Measurements from ENCODE around the gene ZDHHC17. TPM values are rescaled to one million over a fixed set of nuclear protein-coding genes. Genes with fewer than 3 reads are reported as not detected.

The ZDHHC17 gene
- total and polyA plus RNA-seq, 2 donors, result 29.5 to 41.4 TPM

- no peak for DNase-seq (ENCODE audit: low read depth in 6 of 9, low spot score in 9 of 9)
- H3K36me3 ChIP-seq (ENCODE audit: control insufficient read depth in 2 of 2, insufficient read depth in 2 of 2, low read length in 1 of 2), result no peaks in the 10 kb centered on the region
- no peak overlapping the region for H3K4me3 ChIP-seq (ENCODE audit: low read length in 2 of 2)
- no peaks in the 10 kb centered on the region for H3K4me1 ChIP-seq (ENCODE audit: control insufficient read depth in 2 of 2, insufficient read depth in 2 of 2, low read length in 2 of 2)
- whole genome bisulfite sequencing, result 93% methylated on average over 9 of the region's 9 CpGs
- no peaks in the 10 kb centered on the region for H3K9me3 ChIP-seq (ENCODE audit: control insufficient read depth in 2 of 2, insufficient read depth in 1 of 2, low read length in 1 of 2)
- H3K27ac ChIP-seq (ENCODE audit: low read depth in 1 of 2, low read length in 1 of 2), result no peak overlapping the region
- no peaks in the 10 kb centered on the region for H3K27me3 ChIP-seq (ENCODE audit: control insufficient read depth in 2 of 2, insufficient read depth in 1 of 2, low read length in 1 of 2)
Observed at GRCh38 chr12:76755829-76756379, 8.0 kb upstream of the ZDHHC17 start.

GRCh38 chr12:76757694-76758093 is 6.2 kb upstream of the ZDHHC17 start:
- no peaks in the 10 kb centered on the region for H3K36me3 ChIP-seq (ENCODE audit: control insufficient read depth in 2 of 2, insufficient read depth in 2 of 2, low read length in 1 of 2)
- no peak for DNase-seq (ENCODE audit: low read depth in 6 of 9, low spot score in 9 of 9)
- 80% methylated on average over 1 of the region's 1 CpG for WGBS
- no peaks in the 10 kb centered on the region for H3K27me3 ChIP-seq (ENCODE audit: control insufficient read depth in 2 of 2, insufficient read depth in 1 of 2, low read length in 1 of 2)
- H3K4me3 ChIP-seq (ENCODE audit: low read length in 2 of 2), result no peak overlapping the region
- no peaks in the 10 kb centered on the region for H3K4me1 ChIP-seq (ENCODE audit: control insufficient read depth in 2 of 2, insufficient read depth in 2 of 2, low read length in 2 of 2)
- no peaks in the 10 kb centered on the region for H3K9me3 ChIP-seq (ENCODE audit: control insufficient read depth in 2 of 2, insufficient read depth in 1 of 2, low read length in 1 of 2)
- H3K27ac ChIP-seq (ENCODE audit: low read depth in 1 of 2, low read length in 1 of 2), result no peak overlapping the region

- Histone ChIP-seq H3K27me3 (ENCODE audit: control insufficient read depth in 2 of 2, insufficient read depth in 1 of 2, low read length in 1 of 2) (no peaks in the 10 kb centered on the region), H3K36me3 (ENCODE audit: control insufficient read depth in 2 of 2, insufficient read depth in 2 of 2, low read length in 1 of 2) (no peaks in the 10 kb centered on the region), H3K9me3 (ENCODE audit: control insufficient read depth in 2 of 2, insufficient read depth in 1 of 2, low read length in 1 of 2) (no peaks in the 10 kb centered on the region), H3K4me3 (ENCODE audit: low read length in 2 of 2) (no peak overlapping the region), H3K4me1 (ENCODE audit: control insufficient read depth in 2 of 2, insufficient read depth in 2 of 2, low read length in 2 of 2) (peaks cover 8 to 12% of the 10 kb centered on the region in 2 donors), H3K27ac (ENCODE audit: low read depth in 1 of 2, low read length in 1 of 2) (no peak overlapping the region)
- DNase-seq (ENCODE audit: low read depth in 6 of 9, low spot score in 9 of 9), result no peak
- WGBS, result 98% methylated on average over 8 of the region's 8 CpGs
Observed at GRCh38 chr12:76762601-76762980, 1.3 kb upstream of the ZDHHC17 start.

- Histone ChIP-seq H3K27ac (ENCODE audit: low read depth in 1 of 2, low read length in 1 of 2) (peak overlapping the region; percentile 98 to 100), H3K27me3 (ENCODE audit: control insufficient read depth in 2 of 2, insufficient read depth in 1 of 2, low read length in 1 of 2) (no peaks in the 10 kb centered on the region), H3K4me3 (ENCODE audit: low read length in 2 of 2) (peak overlapping the region; percentile 95), H3K4me1 (ENCODE audit: control insufficient read depth in 2 of 2, insufficient read depth in 2 of 2, low read length in 2 of 2) (peaks cover 8 to 15% of the 10 kb centered on the region in 2 donors), H3K36me3 (ENCODE audit: control insufficient read depth in 2 of 2, insufficient read depth in 2 of 2, low read length in 1 of 2) (no peaks in the 10 kb centered on the region), H3K9me3 (ENCODE audit: control insufficient read depth in 2 of 2, insufficient read depth in 1 of 2, low read length in 1 of 2) (no peaks in the 10 kb centered on the region)
- peak in 7 of 9 donors; percentile 3 to 37 (median 10) for DNase-seq (ENCODE audit: low read depth in 6 of 9, low spot score in 9 of 9)
- WGBS, result 28% methylated on average over 9 of the region's 9 CpGs
Observed at GRCh38 chr12:76764856-76765255, 941 bp downstream of the ZDHHC17 start.

- H3K4me1 ChIP-seq (ENCODE audit: control insufficient read depth in 2 of 2, insufficient read depth in 2 of 2, low read length in 2 of 2), result peaks cover 8 to 15% of the 10 kb centered on the region in 2 donors
- H3K27ac ChIP-seq (ENCODE audit: low read depth in 1 of 2, low read length in 1 of 2), result peak overlapping the region in 1 of 2 donors; percentile 98
Observed at GRCh38 chr12:76765598-76765997, 1.7 kb downstream of the ZDHHC17 start.

GRCh38 chr12:76766161-76766560 is 2.2 kb downstream of the ZDHHC17 start:
- Histone ChIP-seq H3K4me1 (ENCODE audit: control insufficient read depth in 2 of 2, insufficient read depth in 2 of 2, low read length in 2 of 2) (peaks cover 8 to 15% of the 10 kb centered on the region in 2 donors), H3K36me3 (ENCODE audit: control insufficient read depth in 2 of 2, insufficient read depth in 2 of 2, low read length in 1 of 2) (no peaks in the 10 kb centered on the region), H3K27me3 (ENCODE audit: control insufficient read depth in 2 of 2, insufficient read depth in 1 of 2, low read length in 1 of 2) (no peaks in the 10 kb centered on the region), H3K27ac (ENCODE audit: low read depth in 1 of 2, low read length in 1 of 2) (no peak overlapping the region), H3K9me3 (ENCODE audit: control insufficient read depth in 2 of 2, insufficient read depth in 1 of 2, low read length in 1 of 2) (no peaks in the 10 kb centered on the region), H3K4me3 (ENCODE audit: low read length in 2 of 2) (no peak overlapping the region)
- no peak for DNase-seq (ENCODE audit: low read depth in 6 of 9, low spot score in 9 of 9)
- WGBS, result 94% methylated on average over 4 of the region's 4 CpGs

More at GRCh38 chr12:76765598-76765997, 1.7 kb downstream of the ZDHHC17 start:
- H3K36me3 ChIP-seq (ENCODE audit: control insufficient read depth in 2 of 2, insufficient read depth in 2 of 2, low read length in 1 of 2), result no peaks in the 10 kb centered on the region
- H3K4me3 ChIP-seq (ENCODE audit: low read length in 2 of 2), result no peak overlapping the region
- H3K27me3 ChIP-seq (ENCODE audit: control insufficient read depth in 2 of 2, insufficient read depth in 1 of 2, low read length in 1 of 2), result no peaks in the 10 kb centered on the region
- no peak for DNase-seq (ENCODE audit: low read depth in 6 of 9, low spot score in 9 of 9)
- H3K9me3 ChIP-seq (ENCODE audit: control insufficient read depth in 2 of 2, insufficient read depth in 1 of 2, low read length in 1 of 2), result no peaks in the 10 kb centered on the region
- 95% methylated on average over 6 of the region's 6 CpGs for WGBS

- Histone ChIP-seq H3K9me3 (ENCODE audit: control insufficient read depth in 2 of 2, insufficient read depth in 1 of 2, low read length in 1 of 2) (no peaks in the 10 kb centered on the region), H3K27me3 (ENCODE audit: control insufficient read depth in 2 of 2, insufficient read depth in 1 of 2, low read length in 1 of 2) (no peaks in the 10 kb centered on the region), H3K27ac (ENCODE audit: low read depth in 1 of 2, low read length in 1 of 2) (no peak overlapping the region), H3K4me3 (ENCODE audit: low read length in 2 of 2) (no peak overlapping the region), H3K4me1 (ENCODE audit: control insufficient read depth in 2 of 2, insufficient read depth in 2 of 2, low read length in 2 of 2) (peaks cover 8 to 15% of the 10 kb centered on the region in 2 donors), H3K36me3 (ENCODE audit: control insufficient read depth in 2 of 2, insufficient read depth in 2 of 2, low read length in 1 of 2) (no peaks in the 10 kb centered on the region)
- WGBS, result 83% methylated on average over 3 of the region's 3 CpGs
- no peak for DNase-seq (ENCODE audit: low read depth in 6 of 9, low spot score in 9 of 9)
Observed at GRCh38 chr12:76768576-76768975, 4.7 kb downstream of the ZDHHC17 start.

- no peaks in the 10 kb centered on the region for H3K9me3 ChIP-seq (ENCODE audit: control insufficient read depth in 2 of 2, insufficient read depth in 1 of 2, low read length in 1 of 2)
- no peak overlapping the region for H3K4me3 ChIP-seq (ENCODE audit: low read length in 2 of 2)
- peaks cover 0 to 3% of the 10 kb centered on the region in 2 donors for H3K36me3 ChIP-seq (ENCODE audit: control insufficient read depth in 2 of 2, insufficient read depth in 2 of 2, low read length in 1 of 2)
- no peaks in the 10 kb centered on the region for H3K27me3 ChIP-seq (ENCODE audit: control insufficient read depth in 2 of 2, insufficient read depth in 1 of 2, low read length in 1 of 2)
- no peak overlapping the region for H3K27ac ChIP-seq (ENCODE audit: low read depth in 1 of 2, low read length in 1 of 2)
- H3K4me1 ChIP-seq (ENCODE audit: control insufficient read depth in 2 of 2, insufficient read depth in 2 of 2, low read length in 2 of 2), result peaks cover 0 to 11% of the 10 kb centered on the region in 2 donors
- 48% methylated on average over 5 of the region's 5 CpGs for WGBS
- peak in 2 of 9 donors; percentile 14 to 41 for DNase-seq (ENCODE audit: low read depth in 6 of 9, low spot score in 9 of 9)
Observed at GRCh38 chr12:76777765-76778216, 13.9 kb downstream of the ZDHHC17 start.

- Histone ChIP-seq H3K27ac (ENCODE audit: low read depth in 1 of 2, low read length in 1 of 2) (no peak overlapping the region), H3K4me1 (ENCODE audit: control insufficient read depth in 2 of 2, insufficient read depth in 2 of 2, low read length in 2 of 2) (peaks cover 0 to 11% of the 10 kb centered on the region in 2 donors), H3K9me3 (ENCODE audit: control insufficient read depth in 2 of 2, insufficient read depth in 1 of 2, low read length in 1 of 2) (no peaks in the 10 kb centered on the region), H3K4me3 (ENCODE audit: low read length in 2 of 2) (no peak overlapping the region), H3K27me3 (ENCODE audit: control insufficient read depth in 2 of 2, insufficient read depth in 1 of 2, low read length in 1 of 2) (no peaks in the 10 kb centered on the region), H3K36me3 (ENCODE audit: control insufficient read depth in 2 of 2, insufficient read depth in 2 of 2, low read length in 1 of 2) (peaks cover 0 to 3% of the 10 kb centered on the region in 2 donors)
- 89% methylated on average over 5 of the region's 5 CpGs for WGBS
- no peak for DNase-seq (ENCODE audit: low read depth in 6 of 9, low spot score in 9 of 9)
Observed at GRCh38 chr12:76778364-76778763, 14.4 kb downstream of the ZDHHC17 start.
